HepG2 (cell line): ENCODE measurements around the gene PTPRN. TPM values are rescaled to one million over a fixed set of nuclear protein-coding genes. Genes with fewer than 3 reads are reported as not detected.
A peak's percentile ranks its signal among the peaks of the same experiment; 100 is the strongest.

Source experiments
- ATAC-seq: fragments of 200-7000 bp; cut with Tn5 transposase; 3 replicates; pipeline ENCODE4 v1.9.1; 2020; ENCODE audit warnings: mild to moderate bottlenecking, moderate library complexity
- BruUV-seq: library from RNA; stranded (reverse); fragments of 400-500 nt; replicated peaks from 2 replicates; lab custom pipeline; 2021; lab: Mats Ljungman, UMichigan
- CTCF ChIA-PET: fragments of 300-600 bp; formaldehyde crosslinking; extraction: SDS; loops from one replicate; lab custom pipeline; 2021; ENCODE audit warnings: low total read pairs, inconsistent platforms, low intra/inter-chr PET ratio; lab: Yijun Ruan, JAX
- POLR2A ChIA-PET: fragments of 350-600 bp; sonication (Branson Sonifier 250); formaldehyde crosslinking; loops from one replicate; lab custom pipeline; 2020; ENCODE audit warnings: antibody characterized with exemption, inconsistent platforms; lab: Yijun Ruan, JAX
- DNase-seq: peaks from one replicate; pipeline ENCODE4 v3.0.0-alpha.2; 2015; ENCODE audit warnings: low spot score
- FAIRE-seq: peaks from 3 replicates; lab custom pipeline; 2011; peaks lifted over from hg19 to GRCh38; lab: Jason Lieb, UNC
- H2AFZ ChIP-seq: one replicate; pipeline ENCODE4 v1.6.1; 2011; ENCODE audit warnings: low read length, inconsistent platforms
- H3K27ac ChIP-seq: fragments of 300-600 bp; 3 replicates; pipeline ENCODE4 v1.8.0; 2011; ENCODE audit warnings: mixed run types, mild to moderate bottlenecking, mixed read lengths, low read length, inconsistent platforms; ENCODE audit not compliant: insufficient read depth; ENCODE audit errors: extremely low read length
- H3K27me3 ChIP-seq, 2 experiments: fragments of 200-600 bp in 1 of 2; 2 replicates in 1 of 2; 3 replicates in 1 of 2; pipeline versions ENCODE4 v1.6.0 to v1.8.0; 2011; ENCODE audit warnings: low read length in 2 of 2, mild to moderate bottlenecking in 2 of 2, moderate library complexity in 2 of 2, inconsistent platforms in 1 of 2; ENCODE audit not compliant: insufficient read depth in 2 of 2, control insufficient read depth in 1 of 2
- H3K36me3 ChIP-seq, 2 experiments: fragments of 200-600 bp in 1 of 2; replicated peaks in 1 of 2; 2 replicates in 1 of 2; 3 replicates in 1 of 2; pipeline versions ENCODE4 v1.5.1 to v1.8.0; 2011; ENCODE audit warnings: low read length in 2 of 2, inconsistent platforms in 1 of 2; ENCODE audit not compliant: insufficient read depth in 2 of 2, control insufficient read depth in 1 of 2
- H3K4me1 ChIP-seq: 2 replicates; pipeline ENCODE4 v1.5.1; 2012; ENCODE audit warnings: low read length, inconsistent platforms; ENCODE audit not compliant: insufficient read depth
- H3K4me2 ChIP-seq: 2 replicates; pipeline ENCODE4 v1.6.0; 2011; ENCODE audit warnings: low read depth, low read length, inconsistent platforms
- H3K4me3 ChIP-seq, 3 experiments: fragments of 200-600 bp in 1 of 3; sonication (generic), shearing (Covaris generic) in 1 of 3; replicated peaks in 1 of 3; 2 replicates each; pipeline ENCODE4 v1.5.1; 2011 to 2016; ENCODE audit warnings: low read length in 3 of 3, inconsistent platforms in 2 of 3, low read depth in 2 of 3, mild to moderate bottlenecking in 2 of 3, control low read depth in 1 of 3, mixed read lengths in 1 of 3; ENCODE audit not compliant: insufficient read depth in 1 of 3
- H3K79me2 ChIP-seq: one replicate; pipeline ENCODE4 v1.6.1; 2011; ENCODE audit warnings: low read length, inconsistent platforms; ENCODE audit not compliant: insufficient read depth
- H3K9ac ChIP-seq: 2 replicates; pipeline ENCODE4 v1.6.0; 2011; ENCODE audit warnings: mild to moderate bottlenecking, low read depth, low read length, inconsistent platforms; ENCODE audit not compliant: insufficient read depth
- H3K9me3 ChIP-seq: 2 replicates; pipeline ENCODE4 v1.5.1; 2012; ENCODE audit warnings: mild to moderate bottlenecking, low read length
- H4K20me1 ChIP-seq: 2 replicates; pipeline ENCODE4 v1.6.0; 2011; ENCODE audit warnings: inconsistent platforms, mild to moderate bottlenecking, low read length, moderate library complexity; ENCODE audit not compliant: insufficient read depth
- EZH2 ChIP-seq: conservative IDR thresholded peaks from 2 replicates; pipeline ENCODE4 v1.6.1; 2012; ENCODE audit warnings: mild to moderate bottlenecking, low read depth, low read length, moderate library complexity
- SOX5 ChIP-seq: IDR thresholded peaks from 2 replicates; pipeline ENCODE4 v1.6.1; 2016; ENCODE audit warnings: borderline replicate concordance
- TEF ChIP-seq: sonication (generic); formaldehyde crosslinking; IDR thresholded peaks from 2 replicates; pipeline ENCODE4 v1.5.0; 2020; ENCODE audit warnings: missing genetic modification reagents
- ZNF326 ChIP-seq: sonication (generic); formaldehyde crosslinking; IDR thresholded peaks from 2 replicates; pipeline ENCODE4 v1.4.0; 2020; ENCODE audit warnings: missing genetic modification reagents, borderline replicate concordance
- ZNF639 ChIP-seq: conservative IDR thresholded peaks from 2 replicates; pipeline ENCODE4 v1.6.1; 2018; ENCODE audit warnings: missing genetic modification reagents
- WGBS: methylation state at CpG from one replicate; pipeline ENCODE4 v1.1.6; 2017; ENCODE audit warnings: low lambda C conversion rate; 5-methylcytosine and 5-hydroxymethylcytosine counted together
- in situ Hi-C: cut with HindIII; loops from 2 replicates; pipeline ENCODE4 v1.10.0; 2017; ENCODE audit warnings: low pct_unique_long_range_greater_than_20kb; ENCODE audit not compliant: extremely low pct_ligation_motif_present
- intact Hi-C: fragments of 100-400 bp; cut with micrococcal nuclease; formaldehyde crosslinking; loops from one replicate; pipeline ENCODE4 v1.10.0; 2022; ENCODE audit not compliant: unreplicated experiment
- polyA plus RNA-seq, 8 experiments: library from polyadenylated mRNA; depleted of rRNA in 3 of 8; stranded (reverse) in 7 of 8; unstranded in 1 of 8; fragments of >200 nt; fragmentation: Illumina TruSeq in 4 of 8; extraction: Trizol in 4 of 8; gene quantifications; 2 replicates each; pipeline versions ENCODE4 v1.2.1 to v1.2.3, GENCODE V29; 2011 to 2016; ENCODE audit warnings: low read depth in 4 of 8, missing spikeins in 1 of 8, mixed read lengths in 1 of 8; ENCODE audit not compliant: insufficient read depth in 1 of 8
- total RNA-seq, 5 experiments: library from RNA; depleted of rRNA; stranded (reverse); fragments of >200 nt; fragmentation: Illumina TruSeq; extraction: Trizol; gene quantifications; 2 replicates each; pipeline ENCODE4 v1.2.3, GENCODE V29; 2016; ENCODE audit warnings: low read depth in 1 of 5

Gene PTPRN
- total and polyA plus RNA-seq, 2 of the 13 experiments (the other 11 are each of a cell fraction or from before 2014, with no cell fraction given), result 0.26 TPM; not detected in 1

GRCh38 chr2:219358170-219359075, 49.2 kb upstream of the PTPRN start:
- no peak for DNase-seq
- intact Hi-C loops, result no loop called here
- Histone ChIP-seq H2AFZ (no peak overlapping the region), H3K9me3 (no peaks in the 10 kb centered on the region), H3K27me3 (peaks cover 6 to 46% of the 10 kb centered on the region in 2 experiments), H3K4me1 (no peaks in the 10 kb centered on the region), H3K36me3 (no peaks in the 10 kb centered on the region), H3K27ac (no peak overlapping the region), H3K4me3 (no peak overlapping the region), H3K9ac (no peak overlapping the region), H3K4me2 (no peak overlapping the region), H4K20me1 (no peaks in the 10 kb centered on the region), H3K79me2 (no peaks in the 10 kb centered on the region)
- TF ChIP-seq SOX5 (CRISPR knock-in tag) (no peak), EZH2 (peak; percentile 34; the same call in 1 of the 2 replicates)
- ChIA-PET POLR2A (interaction anchor here (1.3 kb wide), 1 partner anchor 30 kb away, joined by 4 read pairs; no protein-coding TSS in a partner anchor), CTCF (no interaction called here)
- ATAC-seq, result peak; percentile 54
- in situ Hi-C loops, result no loop called here
- WGBS, result 27% methylated on average over 59 of the region's 66 CpGs
- BruUV-seq, result no TSS peak
- no peak for FAIRE-seq

GRCh38 chr2:219356834-219357233, 47.6 kb upstream of the PTPRN start:
- WGBS, result 3% methylated on average over 1 of the region's 1 CpG
- no peaks in the 10 kb centered on the region for H3K9me3 ChIP-seq
- H3K9ac ChIP-seq, result no peak overlapping the region
- FAIRE-seq (no peak), ATAC-seq (no peak), DNase-seq (no peak)
- no peaks in the 10 kb centered on the region for H3K4me1 ChIP-seq
- in situ Hi-C loops, result no loop called here
- H2AFZ ChIP-seq, result no peak overlapping the region
- H3K27ac ChIP-seq, result no peak overlapping the region
- no TSS peak for BruUV-seq
- POLR2A ChIA-PET, result interaction anchor here (1.3 kb wide), 1 partner anchor 32 kb away, joined by 4 read pairs; no protein-coding TSS in a partner anchor
- no peaks in the 10 kb centered on the region for H3K36me3 ChIP-seq
- no peak overlapping the region for H3K4me2 ChIP-seq
- H3K4me3 ChIP-seq, result no peak overlapping the region
- CTCF ChIA-PET, result no interaction called here
- intact Hi-C loops, result no loop called here
- no peaks in the 10 kb centered on the region for H4K20me1 ChIP-seq
- peaks cover 6 to 58% of the 10 kb centered on the region in 2 experiments for H3K27me3 ChIP-seq
- TF ChIP-seq ZNF639 (no peak), TEF (CRISPR knock-in tag) (no peak), ZNF326 (CRISPR knock-in tag) (no peak)
- H3K79me2 ChIP-seq, result no peaks in the 10 kb centered on the region
